Measurements from ENCODE around the gene OR10P1.
A peak's percentile ranks its signal among the peaks of the same experiment; 100 is the strongest.

OR10P1 gene

GRCh38 chr12:55652352-55652751 is 15.7 kb downstream of the OR10P1 start:
- DNase-seq (ENCODE audit: low read depth in 2 of 2) = no peak

GRCh38 chr12:55653031-55653430 is 16.3 kb downstream of the OR10P1 start:
- DNase-seq (ENCODE audit: low read depth in 2 of 2) = peak in 1 of 2 donors; percentile 30

GRCh38 chr12:55654511-55655214 is 18.0 kb downstream of the OR10P1 start:
- DNase-seq (ENCODE audit: low read depth in 2 of 2) = no peak

- DNase-seq (ENCODE audit: low read depth in 2 of 2) = no peak
These were observed 20.5 kb downstream of the OR10P1 start for GRCh38 chr12:55657212-55657611.

GRCh38 chr12:55658212-55658611 is 21.5 kb downstream of the OR10P1 start:
- DNase-seq (ENCODE audit: low read depth in 2 of 2) = no peak

GRCh38 chr12:55658635-55659391 is 22.1 kb downstream of the OR10P1 start:
- DNase-seq (ENCODE audit: low read depth in 2 of 2) = no peak

- no peak for DNase-seq (ENCODE audit: low read depth in 2 of 2)
These were observed 23.0 kb downstream of the OR10P1 start for GRCh38 chr12:55659486-55660385.

GRCh38 chr12:55663391-55663790 is 26.7 kb downstream of the OR10P1 start:
- DNase-seq (ENCODE audit: low read depth in 2 of 2) = no peak

- DNase-seq (ENCODE audit: low read depth in 2 of 2) = no peak
These were observed 28.1 kb downstream of the OR10P1 start for GRCh38 chr12:55664826-55665225.

- no peak for DNase-seq (ENCODE audit: low read depth in 2 of 2)
These were observed 29.8 kb downstream of the OR10P1 start for GRCh38 chr12:55666508-55666907.

GRCh38 chr12:55670276-55670675 is 33.6 kb downstream of the OR10P1 start:
- DNase-seq (ENCODE audit: low read depth in 2 of 2) = no peak

GRCh38 chr12:55671746-55672145 is 35.1 kb downstream of the OR10P1 start:
- DNase-seq (ENCODE audit: low read depth in 2 of 2) = no peak

GRCh38 chr12:55673638-55674037 is 36.9 kb downstream of the OR10P1 start:
- DNase-seq (ENCODE audit: low read depth in 2 of 2) = no peak

GRCh38 chr12:55675666-55676065 is 39.0 kb downstream of the OR10P1 start:
- no peak for DNase-seq (ENCODE audit: low read depth in 2 of 2)

GRCh38 chr12:55676707-55677106 is 40.0 kb downstream of the OR10P1 start:
- DNase-seq (ENCODE audit: low read depth in 2 of 2) = no peak

GRCh38 chr12:55679691-55680090 is 43.0 kb downstream of the OR10P1 start:
- DNase-seq (ENCODE audit: low read depth in 2 of 2) = no peak

- peak in 1 of 2 donors; percentile 9 for DNase-seq (ENCODE audit: low read depth in 2 of 2)
These were observed 44.7 kb downstream of the OR10P1 start for GRCh38 chr12:55681142-55682077.

GRCh38 chr12:55682087-55682796 is 45.5 kb downstream of the OR10P1 start:
- DNase-seq (ENCODE audit: low read depth in 2 of 2) = no peak

- no peak for DNase-seq (ENCODE audit: low read depth in 2 of 2)
These were observed 47.0 kb downstream of the OR10P1 start for GRCh38 chr12:55683676-55684075.

- no peak for DNase-seq (ENCODE audit: low read depth in 2 of 2)
These were observed 48.2 kb downstream of the OR10P1 start for GRCh38 chr12:55684761-55685370.

All from stimulated activated CD8-positive, alpha-beta memory T cell treated with anti-CD3 and anti-CD28 coated beads, Interleukin-7, amount 100 ng/mL, for 4 hours (primary cell).